Measurements from ENCODE around the gene GLB1L3.

DNA sequence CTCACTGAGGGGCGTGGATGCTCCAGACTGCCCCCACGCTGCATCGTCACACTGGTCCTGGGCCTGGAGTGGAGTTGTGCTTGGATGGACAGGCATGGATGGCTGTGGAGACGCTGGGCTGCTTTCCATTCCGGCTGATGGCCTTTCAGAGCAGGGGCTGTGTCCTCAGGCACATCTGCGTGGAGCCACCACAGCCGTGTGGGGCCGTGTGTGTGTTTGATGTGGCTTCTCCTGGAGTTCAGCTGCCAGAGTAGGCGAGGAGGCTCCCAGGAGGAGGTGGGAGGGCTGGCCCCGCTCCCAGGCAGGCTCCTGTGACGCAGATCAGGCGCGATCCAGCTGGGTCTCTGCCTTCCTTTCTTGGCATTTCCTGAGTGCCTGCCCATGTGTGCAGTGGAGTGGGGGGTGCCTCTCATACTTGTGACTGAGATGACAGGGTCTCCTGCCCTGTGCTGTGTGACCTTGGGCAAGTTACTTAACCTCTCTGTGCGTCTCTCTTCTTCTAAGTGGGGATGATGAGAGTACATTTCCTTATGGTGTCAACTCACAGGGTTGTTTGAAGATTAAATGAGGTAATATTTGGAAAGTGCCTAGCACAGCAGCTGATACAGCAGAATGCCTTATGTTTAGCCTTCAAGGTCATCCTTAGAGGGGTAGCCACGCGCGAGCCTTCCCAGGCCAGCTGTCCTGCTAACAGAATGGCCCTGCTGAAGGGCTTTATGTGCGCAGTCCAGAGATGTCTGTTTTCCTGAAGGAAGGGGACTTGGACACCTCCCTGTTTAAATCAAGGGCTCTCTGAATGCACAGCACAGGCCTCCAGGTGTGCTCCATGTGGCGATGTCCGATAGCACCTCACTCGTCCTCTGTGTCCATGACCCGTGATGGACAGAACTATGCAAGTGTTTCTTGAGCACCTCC, 89.1 kb downstream of the GLB1L3 start:
- TF ChIP-seq POLR2A (IDR thresholded peaks at IDR 0.05): no peak
- TF ChIP-seq, protein P1, sequence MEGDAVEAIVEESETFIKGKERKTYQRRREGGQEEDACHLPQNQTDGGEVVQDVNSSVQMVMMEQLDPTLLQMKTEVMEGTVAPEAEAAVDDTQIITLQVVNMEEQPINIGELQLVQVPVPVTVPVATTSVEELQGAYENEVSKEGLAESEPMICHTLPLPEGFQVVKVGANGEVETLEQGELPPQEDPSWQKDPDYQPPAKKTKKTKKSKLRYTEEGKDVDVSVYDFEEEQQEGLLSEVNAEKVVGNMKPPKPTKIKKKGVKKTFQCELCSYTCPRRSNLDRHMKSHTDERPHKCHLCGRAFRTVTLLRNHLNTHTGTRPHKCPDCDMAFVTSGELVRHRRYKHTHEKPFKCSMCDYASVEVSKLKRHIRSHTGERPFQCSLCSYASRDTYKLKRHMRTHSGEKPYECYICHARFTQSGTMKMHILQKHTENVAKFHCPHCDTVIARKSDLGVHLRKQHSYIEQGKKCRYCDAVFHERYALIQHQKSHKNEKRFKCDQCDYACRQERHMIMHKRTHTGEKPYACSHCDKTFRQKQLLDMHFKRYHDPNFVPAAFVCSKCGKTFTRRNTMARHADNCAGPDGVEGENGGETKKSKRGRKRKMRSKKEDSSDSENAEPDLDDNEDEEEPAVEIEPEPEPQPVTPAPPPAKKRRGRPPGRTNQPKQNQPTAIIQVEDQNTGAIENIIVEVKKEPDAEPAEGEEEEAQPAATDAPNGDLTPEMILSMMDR (IDR thresholded peaks at IDR 0.05): no peak

All from breast epithelium (tissue), 3 donors.